ENCODE results near the gene FSCN2. TPM values are rescaled to one million over a fixed set of nuclear protein-coding genes. Genes with fewer than 3 reads are reported as not detected.

The FSCN2 gene
- total RNA-seq, 1 experiment from 2014 or later, result 1.2 TPM

GRCh38 chr17:81481815-81482505 lies 46.2 kb upstream of the FSCN2 start:
- ATAC-seq (no peak), DNase-seq (ENCODE audit: low read depth, low spot score) (no peak)
- no peaks in the 10 kb centered on the region for H3K36me3 ChIP-seq (ENCODE audit: control insufficient read depth, insufficient read depth, low read length)
- POLR2A ChIA-PET, result no interaction called here
- intact Hi-C loops (cut with micrococcal nuclease; ENCODE audit: unreplicated experiment), result loop anchor here (10.0 kb wide), 1 partner anchor 227 kb away; no protein-coding TSS in a partner anchor
- in situ Hi-C loops (cut with HindIII; ENCODE audit: low pct_unique_long_range_greater_than_20kb, low sequenced_read_pairs), result no loop called here
- no peak overlapping the region for H3K4me3 ChIP-seq (ENCODE audit: low read depth in 2 of 2, low read length in 2 of 2)
- CTCF ChIA-PET, result interaction anchor here (0.6 kb wide), 1 partner anchor 45 kb away, joined by 8 read pairs; no protein-coding TSS in a partner anchor
- peaks cover 35% of the 10 kb centered on the region for H3K4me1 ChIP-seq (ENCODE audit: control insufficient read depth, insufficient read depth, low read length)
- no peaks in the 10 kb centered on the region for H3K9me3 ChIP-seq (ENCODE audit: control insufficient read depth, insufficient read depth, low read depth, low read length)
- BruUV-seq (replicated peaks), result no TSS peak
- no peak for TF ChIP-seq SIN3A (IDR thresholded peaks at IDR 0.05; ENCODE audit: borderline replicate concordance, insufficient read depth, low read depth, low read length)
- no peak for TF ChIP-seq TCF7L2 (IDR thresholded peaks at IDR 0.05; ENCODE audit: low read depth, low read length)
- no peak for TF ChIP-seq REST (IDR thresholded peaks at IDR 0.05; ENCODE audit: insufficient read depth in 1 of 2, low read depth in 2 of 2, low read length in 1 of 2)
- no peak for TF ChIP-seq POLR2AphosphoS5 (IDR thresholded peaks at IDR 0.05; ENCODE audit: low read depth, low read length)
- TF ChIP-seq CTCF (IDR thresholded peaks at IDR 0.05), result no peak
- no peaks in the 10 kb centered on the region for H3K27me3 ChIP-seq (ENCODE audit: control insufficient read depth, insufficient read depth, low read length)
- no peak overlapping the region for H3K27ac ChIP-seq (ENCODE audit: low read length)

- in situ Hi-C loops (cut with HindIII; ENCODE audit: low pct_unique_long_range_greater_than_20kb, low sequenced_read_pairs), result no loop called here
- POLR2A ChIA-PET, result no interaction called here
- CTCF ChIA-PET, result interaction anchor here (0.6 kb wide), 3 partner anchors 46 to 88 kb away, joined by 3 to 8 read pairs (median 3); partner anchors contain the start of gene BAHCC1
- Histone ChIP-seq H3K4me3 (ENCODE audit: low read depth in 2 of 2, low read length in 2 of 2) (no peak overlapping the region), H3K27me3 (ENCODE audit: control insufficient read depth, insufficient read depth, low read length) (no peaks in the 10 kb centered on the region), H3K27ac (ENCODE audit: low read length) (peak overlapping the region; percentile 20; the same call in 1 of the 2 replicates), H3K36me3 (ENCODE audit: control insufficient read depth, insufficient read depth, low read length) (no peaks in the 10 kb centered on the region), H3K4me1 (ENCODE audit: control insufficient read depth, insufficient read depth, low read length) (peaks cover 40% of the 10 kb centered on the region), H3K9me3 (ENCODE audit: control insufficient read depth, insufficient read depth, low read depth, low read length) (no peaks in the 10 kb centered on the region)
- intact Hi-C loops (cut with micrococcal nuclease; ENCODE audit: unreplicated experiment), result loop anchor here (10.0 kb wide), 1 partner anchor 228 kb away; no protein-coding TSS in a partner anchor
- no TSS peak for BruUV-seq (replicated peaks)
- DNase-seq (ENCODE audit: low read depth, low spot score) (no peak), ATAC-seq (no peak)
- no peak for TF ChIP-seq TCF7L2 (IDR thresholded peaks at IDR 0.05; ENCODE audit: low read depth, low read length)
Measured at GRCh38 chr17:81482673-81483072, 45.5 kb upstream of the FSCN2 start.

All from Panc1 (cell line).